Mucosa of descending colon (tissue), 3 donors: ENCODE data around the gene CD200R1. TPM values are rescaled to one million over a fixed set of nuclear protein-coding genes. Genes with fewer than 3 reads are reported as not detected.
"Not testable (repeated sequence)": the region's sequence is repeated elsewhere in the genome, so short reads cannot be mapped to it uniquely, and the experiment has no call there.

ENCODE experiments used
- ATAC-seq: fragments of 200-7000 bp; cut with Tn5 transposase; one replicate; pipeline ENCODE4 v1.9.1; 2020; ENCODE audit warnings: mild to moderate bottlenecking, moderate library complexity
- DNase-seq, 3 donors: peaks; one replicate each; pipeline ENCODE4 v3.0.0-alpha.2; 2020
- H3K36me3 ChIP-seq: fragments of 200-600 bp; one replicate; pipeline ENCODE4 v1.8.0; 2021; ENCODE audit warnings: low read depth, mild to moderate bottlenecking
- H3K4me1 ChIP-seq: fragments of 200-600 bp; one replicate; pipeline ENCODE4 v1.8.0; 2021; ENCODE audit warnings: low read depth, mild to moderate bottlenecking
- H3K4me3 ChIP-seq: fragments of 200-600 bp; one replicate; pipeline ENCODE4 v1.8.0; 2021; ENCODE audit warnings: mild to moderate bottlenecking
- H3K9me3 ChIP-seq: fragments of 200-600 bp; one replicate; pipeline ENCODE4 v1.8.0; 2021; ENCODE audit warnings: mild to moderate bottlenecking
- CTCF ChIP-seq: fragments of 200-600 bp; IDR thresholded peaks from one replicate; pipeline ENCODE4 v1.8.0; 2022; ENCODE audit warnings: antibody characterized with exemption, mild to moderate bottlenecking
- intact Hi-C, 2 donors: fragments of 100-400 bp; cut with DNase I in 1 of 2; cut with micrococcal nuclease in 1 of 2; formaldehyde crosslinking; loops; one replicate each; pipeline versions ENCODE4 v1.11.0 to v1.11.1; 2022; cut with DNase I, micrococcal nuclease
- total RNA-seq, 3 donors: library from RNA; stranded (reverse); fragmentation: NEBNext Ultra II Directional in 2 of 3; extraction: Animal tissue kit (Norgen Biotek cat#: 25700) in 2 of 3; gene quantifications; one replicate each; pipeline versions ENCODE4 v1.2.1 to v1.2.4, GENCODE V29; 2021 to 2023
- donor health status: DM: no; HTN: no; CAD: no; lungs with moderate emphysema.
- donor health status: DM: no; HTN: no; CAD: no.
- donor health status: DM: no; HTN: yes; CAD: no.

CD200R1 gene
- total RNA-seq, 3 donors from 2014 or later: 0.52 to 2.6 (median 1.8) TPM

- Histone ChIP-seq H3K9me3 (peaks cover under 1% of the 10 kb centered on the region), H3K4me3 (no peak overlapping the region), H3K36me3 (no peaks in the 10 kb centered on the region), H3K4me1 (no peaks in the 10 kb centered on the region)
- ATAC-seq: no peak
- no peak for TF ChIP-seq CTCF
- peak in 2 of 3 donors; percentile 4 to 17 for DNase-seq
- intact Hi-C loops: no loop called here
Observed at GRCh38 chr3:112931736-112932521, 43.0 kb downstream of the CD200R1 start.

- TF ChIP-seq CTCF: no peak
Observed at GRCh38 chr3:112930771-112931170, 44.1 kb downstream of the CD200R1 start.

GRCh38 chr3:112925969-112926368 lies 48.9 kb downstream of the CD200R1 start:
- ATAC-seq (no peak), DNase-seq (no peak)
- Histone ChIP-seq H3K4me1 (no peaks in the 10 kb centered on the region), H3K4me3 (no peak overlapping the region), H3K9me3 (no peaks in the 10 kb centered on the region), H3K36me3 (no peaks in the 10 kb centered on the region)
- intact Hi-C loops: no loop called here
- no peak for TF ChIP-seq CTCF

More at GRCh38 chr3:112930771-112931170, 44.1 kb downstream of the CD200R1 start:
- intact Hi-C loops: no loop called here
- Histone ChIP-seq H3K36me3 (no peaks in the 10 kb centered on the region), H3K4me3 (no peak overlapping the region), H3K9me3 (no peaks in the 10 kb centered on the region), H3K4me1 (no peaks in the 10 kb centered on the region)
- DNase-seq: no peak
- no peak for ATAC-seq

- Histone ChIP-seq H3K4me3 (no peak overlapping the region), H3K36me3 (no peaks in the 10 kb centered on the region), H3K4me1 (no peaks in the 10 kb centered on the region), H3K9me3 (no peaks in the 10 kb centered on the region)
- TF ChIP-seq CTCF: no peak
- DNase-seq (no peak), ATAC-seq (no peak)
- intact Hi-C loops: no loop called here
Observed at GRCh38 chr3:112925560-112925959, 49.3 kb downstream of the CD200R1 start.

GRCh38 chr3:112919541-112919940 lies 55.4 kb downstream of the CD200R1 start:
- H3K9me3 ChIP-seq, ATAC-seq, H3K36me3 ChIP-seq, H3K4me3 ChIP-seq, DNase-seq, H3K4me1 ChIP-seq, intact Hi-C loops: not testable (repeated sequence)

- intact Hi-C loops: no loop called here
- no peaks in the 10 kb centered on the region for H3K36me3 ChIP-seq
Observed at GRCh38 chr3:112908252-112908651, 66.7 kb downstream of the CD200R1 start.

More at GRCh38 chr3:112908252-112908651, 66.7 kb downstream of the CD200R1 start:
- peaks cover 8% of the 10 kb centered on the region for H3K9me3 ChIP-seq
- no peak for TF ChIP-seq CTCF
- no peaks in the 10 kb centered on the region for H3K4me1 ChIP-seq
- DNase-seq (no peak), ATAC-seq (no peak)
- no peak overlapping the region for H3K4me3 ChIP-seq
